ENCODE measurements around the gene TMBIM1. TPM values are rescaled to one million over a fixed set of nuclear protein-coding genes. Genes with fewer than 3 reads are reported as not detected.

TMBIM1 gene
- total and polyA plus RNA-seq, 9 of the 15 experiments (the other 6 are each of a cell fraction or from before 2014, with no cell fraction given), result 14.2 to 105 (median 47.0) TPM

- TF ChIP-seq TSHZ1 (CRISPR knock-in tag; IDR thresholded peaks at IDR 0.05) (no peak), VEZF1 (CRISPR knock-in tag; IDR thresholded peaks at IDR 0.05) (peak; percentile 72), REST (IDR thresholded peaks at IDR 0.05; ENCODE audit: borderline replicate concordance) (peak; percentile 40; the same call in 1 of the 2 replicates), REST (CRISPR knock-in tag; IDR thresholded peaks at IDR 0.05; ENCODE audit: low read depth) (no peak), ZNF589 (CRISPR knock-in tag; IDR thresholded peaks at IDR 0.05; ENCODE audit: low read depth) (no peak), ZNF24 (IDR thresholded peaks at IDR 0.05) (peak; percentile 15; the same call in 1 of the 2 replicates), PCBP2 (IDR thresholded peaks at IDR 0.05; ENCODE audit: low read depth, low read length, poor library complexity, severe bottlenecking) (no peak), RB1 (IDR thresholded peaks at IDR 0.05; ENCODE audit: low read depth) (peak; percentile 95), MAX (CRISPR knock-in tag; IDR thresholded peaks at IDR 0.05) (peak; percentile 62; the same call in 1 of the 2 replicates), CSDE1 (IDR thresholded peaks at IDR 0.05) (no peak), POLR2AphosphoS5 (IDR thresholded peaks at IDR 0.05; ENCODE audit: control insufficient read depth, insufficient read depth, low read depth, low read length) (peak; percentile 45; the same call in 1 of the 2 replicates), MCM2 (IDR thresholded peaks at IDR 0.05; ENCODE audit: low read depth) (no peak), SOX6 (IDR thresholded peaks at IDR 0.05) (0 out of 2 replicates have a peak, but pooled peaks have one; percentile 43)
These were observed at the start of gene TMBIM1 (continued) for GRCh38 chr2:218292048-218293014.
